ENCODE data around the gene CCNQ.

CCNQ gene

DNA sequence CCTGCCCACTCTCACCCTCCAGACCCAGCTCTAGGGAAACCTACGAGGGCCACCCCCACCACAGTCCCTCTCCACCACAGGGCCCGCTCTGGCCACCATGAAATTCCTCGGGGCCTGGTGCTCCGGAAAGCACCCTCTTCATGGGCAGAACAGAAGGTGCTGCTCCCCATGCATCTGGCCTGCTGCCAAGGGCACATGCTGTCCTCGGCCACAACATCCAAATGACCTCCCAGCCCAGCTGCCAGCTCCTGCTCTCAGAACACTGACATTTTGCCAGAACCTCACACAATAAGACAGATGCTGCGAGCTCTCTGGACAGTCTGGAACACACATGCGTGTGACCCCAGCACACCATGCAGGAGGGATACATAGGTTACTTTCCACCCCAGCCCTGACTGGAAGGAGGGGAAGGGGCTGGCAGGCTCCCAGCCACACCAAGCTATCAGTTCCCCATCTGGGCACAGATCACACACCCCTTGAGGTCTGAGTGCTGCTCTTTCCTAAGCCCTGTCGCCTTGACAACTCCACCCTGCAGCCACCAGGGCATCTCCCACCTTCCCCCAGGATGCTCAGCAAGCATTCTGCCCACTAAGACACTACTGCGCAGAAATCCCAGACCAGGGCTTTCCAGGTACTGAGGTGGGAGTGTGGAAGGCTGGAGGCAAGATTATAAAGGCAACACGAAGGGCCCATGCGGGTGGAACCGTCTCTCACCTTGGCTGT, 5.8 kb downstream of the CCNQ start:
- TF ChIP-seq, protein P1, sequence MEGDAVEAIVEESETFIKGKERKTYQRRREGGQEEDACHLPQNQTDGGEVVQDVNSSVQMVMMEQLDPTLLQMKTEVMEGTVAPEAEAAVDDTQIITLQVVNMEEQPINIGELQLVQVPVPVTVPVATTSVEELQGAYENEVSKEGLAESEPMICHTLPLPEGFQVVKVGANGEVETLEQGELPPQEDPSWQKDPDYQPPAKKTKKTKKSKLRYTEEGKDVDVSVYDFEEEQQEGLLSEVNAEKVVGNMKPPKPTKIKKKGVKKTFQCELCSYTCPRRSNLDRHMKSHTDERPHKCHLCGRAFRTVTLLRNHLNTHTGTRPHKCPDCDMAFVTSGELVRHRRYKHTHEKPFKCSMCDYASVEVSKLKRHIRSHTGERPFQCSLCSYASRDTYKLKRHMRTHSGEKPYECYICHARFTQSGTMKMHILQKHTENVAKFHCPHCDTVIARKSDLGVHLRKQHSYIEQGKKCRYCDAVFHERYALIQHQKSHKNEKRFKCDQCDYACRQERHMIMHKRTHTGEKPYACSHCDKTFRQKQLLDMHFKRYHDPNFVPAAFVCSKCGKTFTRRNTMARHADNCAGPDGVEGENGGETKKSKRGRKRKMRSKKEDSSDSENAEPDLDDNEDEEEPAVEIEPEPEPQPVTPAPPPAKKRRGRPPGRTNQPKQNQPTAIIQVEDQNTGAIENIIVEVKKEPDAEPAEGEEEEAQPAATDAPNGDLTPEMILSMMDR (IDR thresholded peaks at IDR 0.05; ENCODE audit: low read depth, low read length, missing control alignments): no peak
- no peak for DNase-seq (ENCODE audit: low read depth)

DNA sequence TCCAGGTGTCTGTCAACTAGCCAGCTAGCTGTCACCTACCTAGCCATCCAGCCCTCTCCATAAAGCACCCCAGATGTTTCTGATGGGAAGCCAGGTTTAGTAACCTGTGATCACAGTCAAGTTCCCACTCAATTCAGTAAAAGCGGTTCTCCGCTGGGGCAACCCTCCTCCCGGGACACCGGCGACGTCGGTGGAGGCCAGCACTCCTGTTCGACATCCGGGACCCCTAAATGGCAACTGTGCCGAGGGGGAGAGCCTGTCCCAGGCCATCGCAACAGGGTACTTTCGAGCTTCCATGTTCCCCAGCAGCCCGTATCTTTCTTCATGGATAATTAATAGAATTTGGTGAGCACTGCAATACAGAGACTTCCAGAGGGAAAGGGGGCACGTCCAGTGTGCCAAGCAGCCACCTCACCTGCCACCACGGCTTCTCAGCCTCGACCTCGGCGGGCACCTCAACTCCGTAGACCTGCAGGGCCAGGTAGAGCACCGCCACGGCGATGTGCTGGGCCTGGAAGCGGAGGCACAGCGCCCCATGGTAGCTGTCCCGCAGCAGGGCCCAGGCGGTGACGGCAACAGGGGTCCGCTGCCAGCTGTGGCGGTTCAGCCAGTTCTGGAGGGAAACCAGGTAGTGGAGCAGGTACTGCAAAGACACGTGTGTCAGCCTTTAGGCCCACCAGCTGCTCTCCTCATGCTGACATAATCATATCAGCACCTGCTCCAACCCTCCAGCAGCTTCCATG, 6.7 kb downstream of the CCNQ start:
- no peak for DNase-seq (ENCODE audit: low read depth)
- no peak overlapping the region for H3K4me3 ChIP-seq (ENCODE audit: low read depth, low read length)
- TF ChIP-seq, protein P1 (IDR thresholded peaks at IDR 0.05; ENCODE audit: low read depth, low read length, missing control alignments): no peak

More for the DNA sequence above, 5.8 kb downstream of the CCNQ start:
- H3K4me3 ChIP-seq (ENCODE audit: low read depth, low read length): no peak overlapping the region

DNA sequence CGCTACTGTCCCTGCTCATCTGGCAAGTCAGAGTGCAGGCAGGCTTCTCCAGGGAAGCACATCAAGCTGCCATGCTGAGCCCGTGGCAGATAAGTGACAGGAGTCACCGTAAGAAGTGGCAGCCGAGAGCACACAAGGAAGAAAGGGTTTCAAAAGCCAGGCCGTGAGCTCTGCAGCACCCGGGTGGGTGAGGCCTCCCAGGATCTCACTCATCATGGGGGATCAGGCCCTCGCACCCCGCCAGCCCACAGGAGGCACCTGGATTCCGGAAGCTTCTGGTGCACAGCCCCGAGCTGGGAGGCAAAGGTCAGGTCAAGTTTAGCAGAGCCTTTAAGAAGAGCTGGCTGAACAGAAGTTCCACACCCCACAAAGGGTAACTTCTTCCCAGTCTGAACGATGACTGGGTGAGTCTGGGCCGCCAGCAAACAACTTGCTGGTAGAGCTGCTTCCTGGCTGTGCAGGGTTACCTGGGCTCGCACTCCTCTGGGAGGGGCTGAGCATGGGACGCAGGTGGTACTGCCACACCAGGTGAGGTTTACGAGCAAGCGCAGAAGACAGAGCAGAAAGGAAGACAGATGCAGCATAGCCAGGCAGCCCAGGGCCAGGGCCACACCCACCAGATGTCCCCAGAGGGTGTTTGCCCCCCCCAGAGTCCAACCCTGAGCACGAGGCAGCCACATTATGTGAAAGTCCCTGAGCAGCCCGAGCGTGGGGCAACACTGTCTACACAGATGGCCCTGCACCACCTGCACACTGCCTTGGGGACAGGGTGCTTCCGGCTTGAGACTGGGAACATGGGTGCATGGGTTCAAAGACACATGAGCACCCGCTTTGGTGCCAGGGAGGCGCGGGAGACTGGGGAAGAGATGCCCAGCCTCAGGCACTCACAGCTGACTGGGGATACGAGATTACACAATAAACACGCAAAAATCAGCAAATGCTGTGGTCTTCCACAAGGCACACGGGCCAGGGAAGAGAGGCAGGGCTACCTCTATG, 7.7 kb downstream of the CCNQ start:
- TF ChIP-seq, protein P1 (IDR thresholded peaks at IDR 0.05; ENCODE audit: low read depth, low read length, missing control alignments): no peak
- DNase-seq (ENCODE audit: low read depth): no peak
- no peak overlapping the region for H3K4me3 ChIP-seq (ENCODE audit: low read depth, low read length)

DNA sequence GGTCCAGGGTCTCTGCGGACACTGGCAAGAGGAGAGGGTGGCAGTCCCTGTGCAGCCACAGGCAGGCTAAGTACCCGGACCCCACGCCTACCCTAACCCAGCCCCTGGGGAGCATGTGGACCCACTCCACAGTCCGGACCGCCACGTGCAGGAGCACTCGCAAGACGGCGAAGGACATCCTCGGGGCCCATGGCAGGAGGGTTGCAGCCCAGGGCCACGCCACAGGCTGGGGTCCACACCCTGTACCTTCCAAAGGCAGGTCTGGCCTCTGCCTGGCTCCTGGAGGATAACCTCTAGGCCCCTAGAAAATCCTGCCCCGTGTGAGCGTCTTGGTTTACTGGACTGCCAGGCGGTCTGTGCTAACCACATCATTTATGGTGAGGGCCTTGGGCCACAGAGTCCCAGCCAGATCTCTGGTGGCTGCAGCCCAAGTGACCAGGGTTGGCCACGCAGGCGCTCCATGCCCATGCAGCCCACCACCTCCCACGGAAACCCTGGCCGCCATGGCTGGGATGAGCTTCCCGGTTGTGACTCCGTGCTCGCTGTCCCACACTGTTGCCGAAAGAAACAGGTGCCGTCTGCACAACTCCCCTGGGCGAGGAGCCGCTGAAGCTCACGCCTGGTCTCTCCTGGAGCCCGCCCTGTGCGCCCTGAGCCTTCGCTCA, 10.0 kb downstream of the CCNQ start:
- TF ChIP-seq, protein P1 (IDR thresholded peaks at IDR 0.05; ENCODE audit: low read depth, low read length, missing control alignments): no peak
- DNase-seq (ENCODE audit: low read depth): no peak
- no peak overlapping the region for H3K4me3 ChIP-seq (ENCODE audit: low read depth, low read length)

DNA sequence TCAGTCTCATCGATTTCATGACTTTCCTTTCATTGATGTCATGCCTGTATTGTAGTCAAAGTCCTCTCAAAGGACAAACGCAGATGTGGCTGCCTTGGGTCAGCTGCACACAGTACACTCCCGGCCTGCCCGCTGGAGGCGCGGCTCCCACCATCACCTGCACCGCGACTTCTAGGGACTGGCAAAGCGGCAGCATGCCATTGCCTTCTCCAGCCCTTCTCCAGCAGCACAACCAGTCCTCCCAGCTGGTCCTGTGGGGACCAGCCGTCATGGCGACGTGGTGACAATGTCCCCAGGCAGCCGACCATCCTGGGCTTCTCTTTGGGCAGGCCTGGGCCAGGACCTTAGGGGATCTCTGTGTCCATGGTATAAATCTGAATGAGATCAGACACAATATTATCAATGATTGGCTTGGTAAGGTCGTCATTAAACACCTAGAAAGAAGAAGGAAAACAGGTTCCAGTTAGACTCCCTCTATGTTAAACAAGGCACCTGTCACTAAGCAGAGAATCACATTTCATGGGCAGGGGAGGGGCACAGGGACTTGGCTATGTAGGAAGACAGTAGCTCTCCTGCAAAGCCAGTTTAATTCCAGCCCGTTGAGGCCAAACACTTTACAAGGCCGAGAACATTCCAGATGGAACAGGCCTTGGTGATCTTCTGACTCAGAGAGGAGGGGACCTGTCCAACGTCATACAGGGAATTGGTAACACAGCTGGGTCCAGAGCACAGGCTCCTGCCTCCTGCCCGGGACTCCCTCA, 10.7 kb downstream of the CCNQ start:
- H3K4me3 ChIP-seq (ENCODE audit: low read depth, low read length): no peak overlapping the region
- TF ChIP-seq, protein P1 (IDR thresholded peaks at IDR 0.05; ENCODE audit: low read depth, low read length, missing control alignments): no peak
- DNase-seq (ENCODE audit: low read depth): no peak

DNA sequence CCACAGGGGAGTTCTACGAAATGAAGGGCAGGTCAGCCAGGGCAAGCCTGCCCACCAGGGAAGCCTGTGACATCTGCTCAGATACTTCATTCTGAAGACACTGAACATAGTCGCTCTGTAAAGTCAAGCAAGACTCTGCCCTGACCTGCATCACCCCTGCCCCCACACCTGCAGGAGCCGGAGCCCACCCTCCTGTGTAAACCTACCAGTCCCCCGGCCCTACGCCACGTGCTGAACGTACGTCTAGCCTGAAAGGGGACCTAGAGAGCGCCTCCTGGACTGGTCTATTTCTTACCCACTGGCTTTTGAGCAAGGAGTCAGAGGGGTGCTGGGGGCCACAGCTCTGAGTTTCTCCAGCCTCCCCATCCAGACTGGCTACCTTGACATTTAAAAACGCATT, 11.6 kb downstream of the CCNQ start:
- DNase-seq (ENCODE audit: low read depth): no peak
- no peak overlapping the region for H3K4me3 ChIP-seq (ENCODE audit: low read depth, low read length)
- TF ChIP-seq, protein P1 (IDR thresholded peaks at IDR 0.05; ENCODE audit: low read depth, low read length, missing control alignments): no peak
